Activated CD8-positive, alpha-beta memory T cell treated with anti-CD3 and anti-CD28 coated beads for 1 hour (primary cell): ENCODE data around the gene NEDD4L.

Experiments used
- DNase-seq, 2 donors: peaks; one replicate each; pipeline ENCODE4 v3.0.0-alpha.2; 2020; ENCODE audit warnings: low read depth in 1 of 2; ENCODE audit errors: extremely low read depth in 1 of 2

The NEDD4L gene

DNA sequence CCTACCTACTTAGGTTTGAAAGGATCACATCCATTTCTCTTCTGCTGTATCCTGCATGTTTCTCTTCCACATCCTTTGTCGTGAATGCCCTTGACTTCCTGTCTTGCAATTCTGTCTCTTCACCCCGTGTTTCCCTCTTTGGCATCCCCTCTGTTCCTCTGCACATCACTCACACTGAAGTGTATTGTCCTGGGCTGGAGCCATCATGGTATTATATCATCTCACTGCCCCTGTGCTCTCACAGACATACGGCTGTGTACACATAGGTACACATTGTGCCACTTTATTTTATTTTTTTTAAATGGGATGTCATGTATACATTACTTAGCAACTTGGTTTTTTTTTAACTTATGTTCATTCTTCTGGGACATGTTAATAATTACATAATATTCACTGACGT lies 293.3 kb downstream of the NEDD4L start:
- DNase-seq = no peak

DNA sequence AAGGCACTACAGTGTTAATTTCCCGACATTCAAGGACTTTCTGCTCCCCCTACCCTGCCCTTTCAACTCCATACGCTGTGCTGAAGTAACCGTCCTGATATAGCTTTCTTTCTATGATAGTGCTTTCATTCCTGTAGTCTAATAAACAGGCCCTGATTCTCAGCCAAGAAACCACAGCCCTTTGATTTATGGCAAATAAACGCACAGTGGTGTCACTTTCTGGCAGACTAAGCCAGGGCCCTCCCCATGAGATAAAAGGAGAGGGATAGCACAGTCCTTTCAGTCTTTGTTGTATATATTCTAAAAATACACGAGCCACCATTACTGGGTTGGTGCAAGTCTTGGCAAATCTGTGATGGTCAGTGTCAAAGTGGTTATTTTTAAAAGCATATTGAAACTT lies 293.7 kb downstream of the NEDD4L start:
- no peak for DNase-seq

DNA sequence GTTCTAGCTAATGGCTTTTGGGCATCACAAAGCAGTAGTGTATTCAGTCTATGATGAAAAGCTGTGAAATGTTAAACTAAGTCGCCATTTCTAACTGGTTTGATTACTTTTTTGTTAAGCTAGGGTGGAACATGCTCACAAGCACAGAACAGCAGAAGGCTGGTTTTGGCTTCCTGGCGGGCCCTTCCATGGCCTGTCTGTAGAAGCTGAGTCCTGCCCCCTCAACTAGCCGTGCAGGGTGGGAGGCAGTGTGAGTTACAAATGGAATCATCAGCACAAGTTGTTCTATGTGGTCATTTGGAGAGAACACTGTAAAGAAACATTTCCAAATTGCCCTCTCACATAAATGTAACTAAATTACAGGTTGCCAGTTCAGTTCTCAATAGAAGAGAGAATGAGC lies 294.1 kb downstream of the NEDD4L start:
- DNase-seq = no peak

DNA sequence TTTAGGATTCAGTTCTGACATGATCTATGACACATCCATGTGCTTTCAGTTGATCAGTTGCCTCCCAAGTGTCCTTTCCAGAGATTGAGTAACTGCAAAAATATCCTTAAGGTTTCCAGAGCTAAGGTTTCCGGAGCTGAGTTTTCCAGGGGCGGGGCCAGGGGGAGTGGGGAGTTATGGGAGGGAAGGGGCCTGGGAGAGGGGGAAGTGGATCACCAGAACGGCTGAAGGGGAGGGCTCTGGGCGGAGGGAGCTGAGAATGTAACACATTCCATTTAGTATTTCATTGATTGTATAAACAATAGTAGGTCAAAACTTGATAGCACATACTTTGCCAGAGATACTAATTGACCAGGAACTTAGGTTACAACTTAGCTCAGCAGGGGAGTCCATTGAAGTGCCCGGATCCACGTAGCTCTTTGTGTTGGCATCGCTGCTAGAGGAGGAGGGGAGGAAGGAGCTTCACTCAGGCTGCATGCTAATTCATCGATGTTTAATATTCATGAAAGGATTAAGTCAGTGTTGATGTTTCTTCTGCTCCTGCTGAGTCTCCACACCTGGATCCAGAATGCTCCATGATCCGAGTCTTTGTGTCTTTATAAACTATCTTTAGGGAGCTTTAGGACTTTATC lies 295.1 kb downstream of the NEDD4L start:
- no peak for DNase-seq

DNA sequence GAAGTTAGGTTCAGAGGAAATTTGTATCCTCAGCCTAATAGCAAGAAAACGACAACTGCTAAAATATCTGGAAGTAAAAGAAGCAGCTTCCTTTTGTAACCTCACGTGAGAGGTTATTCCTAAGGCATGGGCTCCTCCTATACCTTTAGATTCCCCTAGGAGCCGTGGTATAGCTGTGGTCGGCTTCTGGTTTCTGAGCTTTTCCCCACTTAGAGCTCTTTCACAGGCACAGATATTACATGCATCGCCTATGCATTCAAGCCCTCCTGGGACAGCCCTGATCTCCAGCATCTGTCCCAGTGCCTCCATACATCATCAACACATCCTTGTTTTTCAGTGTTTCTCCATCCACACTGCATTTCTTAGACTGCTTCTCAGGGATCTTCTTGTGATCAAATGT lies 295.9 kb downstream of the NEDD4L start:
- DNase-seq = no peak

DNA sequence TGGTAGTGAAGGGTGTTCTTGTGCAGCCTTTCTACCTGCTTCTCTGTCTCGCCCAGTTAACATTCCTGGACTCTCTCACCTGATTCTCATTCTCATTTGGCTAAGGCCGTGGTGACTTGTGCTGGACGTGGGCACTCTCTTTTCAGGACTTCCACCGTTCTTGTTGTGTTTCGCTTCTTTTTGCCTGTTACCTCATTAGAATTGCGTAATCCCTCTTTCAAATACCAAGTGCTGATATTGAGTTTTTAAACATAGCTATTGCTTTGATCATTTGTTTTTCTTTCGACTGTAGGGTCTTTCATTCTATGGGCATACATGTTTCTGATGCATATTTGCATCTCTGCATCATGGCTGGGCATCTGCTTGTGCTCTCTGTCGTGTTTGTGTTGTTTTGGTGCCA lies 297.9 kb downstream of the NEDD4L start:
- no peak for DNase-seq

DNA sequence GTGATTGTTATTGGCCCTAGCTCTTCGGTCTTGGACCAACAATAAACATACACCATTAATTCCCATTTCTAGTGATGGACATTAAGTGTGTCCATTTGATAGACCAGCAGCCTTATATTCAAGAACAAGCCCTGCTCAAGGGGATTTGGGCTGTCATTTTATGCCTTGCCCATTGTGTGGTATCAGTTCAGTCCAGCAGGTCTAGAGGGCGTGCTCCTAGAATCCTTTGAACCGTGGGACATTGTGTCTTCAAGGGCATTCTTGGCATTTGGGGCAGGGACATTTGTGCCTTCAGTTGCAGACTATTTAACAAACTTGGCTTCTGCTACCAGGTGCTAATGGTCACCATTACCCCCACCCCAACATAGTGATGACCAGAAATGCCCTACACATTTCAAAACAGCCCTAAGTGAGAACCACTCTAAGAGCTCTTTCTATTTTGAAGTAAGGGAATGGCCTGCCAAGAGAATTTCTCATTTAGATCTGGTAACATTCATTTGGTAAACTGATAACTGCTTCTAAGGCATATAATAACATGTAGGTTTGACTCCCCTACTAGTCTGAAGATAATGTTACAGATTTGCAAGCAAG lies 300.1 kb downstream of the NEDD4L start:
- no peak for DNase-seq

DNA sequence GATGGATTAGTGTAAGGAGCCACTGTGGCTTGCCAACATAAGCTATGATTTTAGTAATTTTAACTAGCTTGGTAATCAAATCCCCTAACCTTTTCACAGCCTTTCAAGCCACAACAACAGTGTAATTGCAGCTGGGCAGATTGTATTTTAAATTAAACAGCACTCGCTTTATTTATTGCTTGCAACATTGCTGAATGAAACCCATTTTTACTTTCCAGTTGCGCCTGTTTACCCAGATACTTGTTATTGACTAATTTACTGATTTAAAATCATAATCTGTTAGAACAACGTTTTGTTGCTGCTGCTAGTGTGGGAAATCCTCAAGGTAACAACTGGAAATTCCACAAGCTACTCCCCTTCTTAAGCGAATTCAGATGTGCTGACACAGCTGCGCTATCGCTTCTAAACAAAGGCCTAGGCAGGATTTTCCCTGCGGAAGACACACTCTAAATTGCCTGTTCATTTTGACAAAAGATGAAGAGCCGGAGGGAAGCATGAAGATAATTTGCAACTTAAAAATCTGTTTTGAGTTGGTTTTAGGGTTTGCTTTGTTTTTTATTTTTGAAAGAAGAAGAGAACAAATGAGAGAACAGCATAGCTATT lies 300.9 kb downstream of the NEDD4L start:
- no peak for DNase-seq

DNA sequence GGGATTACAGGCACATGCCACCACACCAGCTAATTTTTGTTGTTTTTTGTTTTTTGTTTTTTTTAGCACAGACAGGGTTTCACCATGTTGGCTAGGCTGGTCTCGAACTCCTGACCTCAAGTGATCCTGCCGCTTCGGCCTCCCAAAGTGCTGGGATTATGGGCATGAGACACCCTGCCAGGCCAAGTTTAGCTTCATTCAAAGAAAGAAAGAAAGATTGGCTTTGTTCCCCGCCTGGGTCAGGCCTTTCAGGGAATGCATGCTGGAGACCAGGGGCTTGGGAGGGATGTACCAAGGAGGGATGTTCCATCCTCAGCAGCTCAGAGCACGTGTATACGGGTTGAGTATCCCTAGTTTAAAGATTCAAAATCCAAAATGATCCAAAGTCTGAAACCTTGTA lies 301.8 kb downstream of the NEDD4L start:
- DNase-seq = no peak

DNA sequence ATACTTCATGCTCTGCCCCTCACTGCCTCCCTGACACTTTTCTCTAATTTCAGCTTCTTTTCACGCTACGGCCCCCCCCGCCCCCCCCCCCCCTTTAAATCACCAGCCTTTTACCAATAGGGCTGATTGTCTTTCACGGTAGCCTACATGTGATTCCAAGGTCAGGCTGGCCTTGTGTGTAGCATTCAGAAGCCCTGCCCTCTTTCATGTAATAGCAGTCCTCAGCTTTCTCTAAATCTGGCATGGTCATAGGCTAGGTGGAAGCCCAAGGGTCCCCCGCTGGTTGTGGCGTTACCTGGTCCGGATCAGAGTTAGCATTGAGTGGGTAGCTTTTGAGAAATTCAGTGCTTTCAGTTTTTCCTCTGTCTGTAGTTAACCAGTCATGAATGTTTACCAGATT lies 303.1 kb downstream of the NEDD4L start:
- no peak for DNase-seq

DNA sequence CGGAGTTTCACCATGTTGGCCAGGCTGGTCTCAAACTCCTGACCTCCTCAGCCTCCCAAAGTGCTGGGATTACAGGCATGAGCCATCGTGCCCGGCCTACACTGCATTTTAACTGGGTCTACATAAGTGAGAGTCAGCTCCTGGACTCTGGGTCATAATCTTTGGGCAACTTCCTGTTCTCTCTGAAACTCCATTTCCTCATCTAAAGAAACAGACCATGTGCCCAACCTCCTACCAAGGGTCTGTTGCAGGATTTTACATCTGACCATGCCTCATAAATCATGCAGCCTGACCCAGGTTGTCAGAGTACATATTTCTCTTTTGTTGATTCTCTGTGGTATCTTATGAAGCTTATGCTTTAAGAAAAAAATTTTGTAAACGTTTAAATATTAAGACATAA lies 304.5 kb downstream of the NEDD4L start:
- no peak for DNase-seq

DNA sequence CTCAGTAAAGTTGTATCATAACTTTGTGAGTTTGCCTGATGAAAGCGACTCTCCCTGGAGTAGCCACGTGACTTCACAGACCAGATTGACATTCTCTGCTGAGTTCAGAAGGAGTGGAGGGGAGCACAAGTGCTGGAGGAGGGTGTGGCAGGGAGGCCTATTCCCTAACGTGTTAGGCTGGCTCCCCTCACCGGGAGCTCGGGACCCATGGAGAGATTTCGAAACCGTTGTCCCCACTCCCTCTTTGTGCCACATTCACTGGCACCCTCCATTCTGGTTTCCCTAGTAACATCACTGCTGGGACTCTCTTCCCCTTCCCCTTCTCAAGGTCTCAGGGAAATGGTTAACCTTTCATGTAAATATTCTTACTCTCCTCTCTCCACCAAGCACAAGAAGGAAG lies 304.9 kb downstream of the NEDD4L start:
- no peak for DNase-seq

DNA sequence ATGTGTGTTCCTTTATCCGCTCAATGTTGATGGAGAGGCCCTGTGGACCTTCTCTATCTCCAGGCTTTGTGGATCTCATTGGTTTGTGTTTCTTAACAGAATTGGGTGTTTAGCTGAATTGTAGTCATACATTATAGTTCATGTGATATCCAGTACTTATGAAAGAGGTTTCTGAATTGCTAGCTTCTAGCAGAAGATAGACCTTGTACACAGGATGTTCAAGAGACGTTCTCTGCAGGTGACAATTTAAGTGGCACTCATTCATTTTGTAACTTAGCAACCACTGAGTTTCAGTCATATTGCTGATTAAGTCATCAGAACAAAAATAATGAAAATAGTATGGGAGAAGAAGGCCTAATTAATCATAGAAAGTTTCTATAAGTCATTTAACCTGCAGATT lies 305.6 kb downstream of the NEDD4L start:
- DNase-seq = no peak

DNA sequence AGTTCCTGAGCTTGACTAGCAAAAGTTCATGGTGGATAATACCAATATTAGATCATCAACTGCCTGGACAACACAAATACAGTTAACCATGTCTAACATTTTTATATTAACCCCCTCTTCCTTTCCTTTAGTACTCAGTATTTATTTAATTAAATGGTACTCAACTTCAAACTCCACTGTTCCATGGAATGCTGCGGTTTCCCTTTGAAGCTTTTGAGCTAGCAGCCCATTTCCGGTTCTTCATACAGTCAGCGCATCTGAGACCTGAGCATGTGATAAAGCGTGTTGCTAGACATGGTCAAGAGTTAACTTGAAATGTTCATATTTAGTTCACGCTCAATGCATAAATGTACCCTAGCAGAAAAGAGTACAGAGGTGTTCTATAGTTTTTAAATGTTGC lies 306.5 kb downstream of the NEDD4L start:
- DNase-seq = no peak

DNA sequence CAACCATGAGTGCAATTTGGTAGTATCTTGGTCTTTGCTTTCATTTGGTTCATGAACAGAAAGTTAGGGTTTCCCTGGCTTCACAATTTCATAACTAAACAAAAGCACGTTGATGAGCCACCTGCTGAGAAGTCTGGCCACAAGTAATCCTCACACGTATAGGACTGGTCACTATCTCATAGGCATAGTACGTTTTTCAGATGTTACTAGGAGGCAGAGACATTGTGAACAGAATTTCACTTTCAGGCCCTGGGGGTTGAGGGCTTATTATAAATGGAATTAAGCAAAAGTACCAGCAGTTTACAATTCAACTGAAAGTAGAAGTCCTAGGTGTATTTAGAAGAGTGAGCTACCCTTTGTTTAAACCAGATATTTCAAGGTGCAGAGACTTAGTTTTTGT lies 307.8 kb downstream of the NEDD4L start:
- no peak for DNase-seq

DNA sequence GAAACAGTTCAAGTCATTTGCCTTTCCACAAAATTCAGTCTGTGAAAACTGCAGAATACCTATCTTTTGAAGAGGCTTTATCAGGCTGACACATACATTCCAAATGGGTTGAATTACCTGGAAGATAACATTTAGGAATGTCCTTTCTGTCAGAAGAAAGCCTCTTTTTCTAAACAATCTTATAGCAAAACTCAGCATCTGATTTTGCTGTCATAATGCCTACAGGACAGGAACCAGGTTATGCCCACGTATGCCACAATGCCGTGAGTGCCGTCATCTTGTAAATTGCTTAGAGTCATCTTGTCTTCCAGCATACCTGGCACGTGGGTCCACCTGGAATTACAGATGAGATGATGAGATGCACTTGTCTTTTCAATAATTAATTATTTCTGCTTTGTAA lies 309.6 kb downstream of the NEDD4L start:
- DNase-seq = no peak

DNA sequence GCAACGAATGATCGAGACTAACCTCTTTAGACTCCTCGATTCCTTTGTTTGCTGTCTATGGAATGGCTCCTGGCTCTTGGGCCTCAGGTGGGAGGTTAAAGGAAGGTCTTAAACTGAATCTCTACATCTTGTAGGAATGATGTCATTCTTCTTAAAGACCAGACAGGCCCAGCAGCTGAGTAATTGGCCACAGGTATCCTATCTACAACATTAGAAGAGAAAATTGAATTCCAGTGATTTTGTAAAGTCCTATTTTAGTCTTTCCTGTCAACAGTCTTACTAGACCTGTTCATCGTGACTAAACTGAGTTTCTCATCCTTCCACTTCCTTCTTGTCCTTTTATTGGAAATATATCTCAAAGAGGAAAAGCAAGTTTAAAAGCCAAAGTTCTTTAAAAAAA lies 310.0 kb downstream of the NEDD4L start:
- no peak for DNase-seq

DNA sequence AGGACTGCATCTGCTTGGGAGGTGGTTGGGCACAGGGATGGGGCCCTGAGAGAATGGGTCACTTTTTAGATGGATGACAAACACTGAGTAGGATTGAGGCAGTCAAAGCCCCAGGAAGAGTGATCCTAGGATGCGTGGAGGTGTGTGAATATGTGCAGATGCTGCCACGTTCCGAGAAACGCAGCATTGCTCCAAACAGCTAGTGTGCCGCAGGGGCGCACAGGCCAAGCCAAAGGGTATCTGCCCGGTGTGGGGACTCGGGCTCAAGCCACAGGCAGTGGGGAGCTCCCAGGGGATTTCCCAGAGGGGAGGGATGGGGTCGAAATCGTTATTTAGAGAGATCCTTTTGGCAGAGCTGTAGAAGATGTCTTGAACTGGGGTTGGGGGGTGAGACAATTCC lies 310.8 kb downstream of the NEDD4L start:
- DNase-seq = no peak

DNA sequence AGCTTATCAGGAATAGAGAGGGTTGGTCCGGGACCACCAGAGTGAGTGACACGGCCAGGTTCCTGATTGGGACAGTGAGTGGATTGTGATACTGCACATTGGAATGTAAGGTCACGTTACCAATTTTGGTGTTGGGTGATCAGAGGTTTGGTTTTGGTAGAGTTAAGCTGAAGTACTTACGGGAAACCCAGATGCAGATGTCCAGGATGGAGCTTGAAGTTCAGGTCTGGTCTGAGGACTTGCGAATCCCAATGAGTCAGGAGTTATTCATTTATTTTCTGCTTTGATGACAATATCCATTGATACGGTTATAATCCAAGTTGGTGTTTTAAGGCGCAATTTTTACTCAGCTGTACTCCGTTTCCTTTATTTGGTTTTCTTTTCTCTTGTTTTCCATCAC lies 311.2 kb downstream of the NEDD4L start:
- DNase-seq = no peak

DNA sequence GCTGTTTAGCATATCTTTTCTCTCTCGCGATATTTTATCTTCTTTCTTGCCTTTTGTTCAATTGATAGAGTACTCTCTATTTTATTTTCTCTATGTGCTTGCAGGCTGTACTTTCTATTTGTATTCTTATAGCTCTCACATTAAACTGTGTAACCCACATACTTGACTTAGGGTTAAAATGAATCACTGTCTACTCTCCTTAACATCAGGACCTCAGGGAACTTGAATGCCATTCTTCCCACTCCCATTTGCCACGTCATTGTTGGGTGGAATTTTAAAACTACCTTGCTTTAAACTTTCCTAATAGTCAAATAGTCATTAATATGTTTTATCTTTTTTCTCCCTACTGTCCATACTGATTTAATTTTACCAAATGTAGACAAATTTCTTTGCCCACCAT lies 315.2 kb downstream of the NEDD4L start:
- DNase-seq = no peak

DNA sequence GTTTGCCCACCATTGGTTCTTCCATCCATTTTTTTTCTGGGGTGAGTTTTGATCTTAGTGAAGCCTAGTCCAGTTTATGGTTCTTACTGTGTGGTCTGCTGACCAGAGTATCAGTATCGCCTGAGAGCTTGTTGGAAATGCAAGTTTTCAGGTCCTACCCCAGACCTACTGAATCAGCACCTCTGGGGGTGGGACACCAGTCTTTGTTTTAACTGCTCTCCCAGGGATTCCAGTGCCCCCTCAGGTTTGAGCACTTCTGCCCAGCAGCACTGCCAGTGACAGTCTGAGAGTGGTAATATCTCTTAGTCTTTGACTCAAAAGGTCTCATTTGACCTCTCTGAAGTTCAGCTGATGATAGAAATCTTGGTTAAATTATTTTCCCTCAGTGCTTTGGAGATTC lies 315.6 kb downstream of the NEDD4L start:
- no peak for DNase-seq

DNA sequence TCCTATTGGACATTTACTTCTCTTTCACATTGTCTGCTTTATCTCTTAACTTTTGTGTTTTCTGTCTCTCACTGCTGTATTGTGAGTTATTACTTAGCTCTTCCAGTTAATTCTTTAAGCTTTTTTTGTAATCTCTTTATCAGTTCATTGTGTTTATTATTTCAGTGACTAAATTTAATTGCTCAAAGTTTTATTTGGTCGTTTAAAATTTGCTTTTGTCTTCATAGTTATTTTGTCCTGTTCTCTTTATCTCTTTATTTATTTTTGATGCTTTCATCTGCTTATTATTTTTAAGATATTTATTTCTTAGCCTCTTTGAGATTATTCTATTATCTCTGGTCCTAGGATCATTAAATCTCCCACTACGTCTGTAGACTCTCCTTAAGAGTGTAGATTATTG lies 316.3 kb downstream of the NEDD4L start:
- DNase-seq = no peak

DNA sequence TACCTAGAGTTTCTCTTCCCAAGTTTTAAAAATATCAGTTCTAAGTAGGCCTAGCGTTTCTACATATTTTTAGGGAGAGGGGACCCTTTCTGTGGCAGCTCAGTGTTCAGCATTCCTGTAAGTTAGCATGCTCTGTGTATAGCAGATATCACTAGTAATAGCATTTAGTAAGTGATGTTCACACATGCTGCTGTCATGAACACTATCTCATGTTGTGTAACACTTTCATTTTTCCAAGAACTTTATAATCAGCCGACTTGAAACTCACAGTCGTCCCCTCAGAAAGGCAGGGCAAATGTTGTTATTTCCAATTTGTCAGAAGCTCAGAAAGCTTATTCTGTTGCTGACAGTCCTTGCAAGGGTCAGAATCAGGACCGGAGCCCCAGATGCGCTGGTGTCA lies 317.2 kb downstream of the NEDD4L start:
- DNase-seq = no peak
